ENCODE results near the gene ZBED5. TPM values are rescaled to one million over a fixed set of nuclear protein-coding genes. Genes with fewer than 3 reads are reported as not detected.

The ZBED5 gene
- polyA plus RNA-seq, 1 donor from 2014 or later: 178 TPM

- Histone ChIP-seq H4K20me1 (ENCODE audit: insufficient read depth) (no peaks in the 10 kb centered on the region), H3K9me2 (ENCODE audit: insufficient read depth, low read length) (no peaks in the 10 kb centered on the region), H3K4me3 (ENCODE audit: low read length) (no peak overlapping the region), H3K27ac (ENCODE audit: low read length) (no peak overlapping the region), H3K27me3 (ENCODE audit: insufficient read depth, low read depth, low read length) (no peaks in the 10 kb centered on the region), H3K9ac (ENCODE audit: low read length) (no peak overlapping the region), H3F3A (ENCODE audit: insufficient read depth, low read length, poor library complexity, severe bottlenecking) (no peaks in the 10 kb centered on the region), H3K79me2 (replicated peaks; ENCODE audit: insufficient read depth, low read length) (no peaks in the 10 kb centered on the region), H2AFZ (ENCODE audit: low read depth, low read length) (no peak overlapping the region), H3K36me3 (ENCODE audit: insufficient read depth, low read length) (peaks cover 8% of the 10 kb centered on the region), H3K9me3 (ENCODE audit: low read length) (no peaks in the 10 kb centered on the region), H3K4me2 (ENCODE audit: low read length) (no peak overlapping the region)
- TF ChIP-seq TAF1 (IDR thresholded peaks at IDR 0.05; ENCODE audit: low read depth) (no peak), EP300 (conservative IDR thresholded peaks at IDR 0.05; ENCODE audit: poor library complexity, severe bottlenecking) (no peak), SMC3 (conservative IDR thresholded peaks at IDR 0.05; ENCODE audit: poor library complexity) (no peak), RAD21 (conservative IDR thresholded peaks at IDR 0.05) (no peak), POLR2AphosphoS5 (IDR thresholded peaks at IDR 0.05) (no peak), MXI1 (conservative IDR thresholded peaks at IDR 0.05; ENCODE audit: poor library complexity, severe bottlenecking) (no peak), CTCF (IDR thresholded peaks at IDR 0.05; ENCODE audit: poor library complexity, severe bottlenecking) (no peak), EZH2 (IDR thresholded peaks at IDR 0.05; ENCODE audit: borderline replicate concordance, insufficient read depth, low read length, poor library complexity, severe bottlenecking) (no peak)
- TF ChIP-seq, protein P1, sequence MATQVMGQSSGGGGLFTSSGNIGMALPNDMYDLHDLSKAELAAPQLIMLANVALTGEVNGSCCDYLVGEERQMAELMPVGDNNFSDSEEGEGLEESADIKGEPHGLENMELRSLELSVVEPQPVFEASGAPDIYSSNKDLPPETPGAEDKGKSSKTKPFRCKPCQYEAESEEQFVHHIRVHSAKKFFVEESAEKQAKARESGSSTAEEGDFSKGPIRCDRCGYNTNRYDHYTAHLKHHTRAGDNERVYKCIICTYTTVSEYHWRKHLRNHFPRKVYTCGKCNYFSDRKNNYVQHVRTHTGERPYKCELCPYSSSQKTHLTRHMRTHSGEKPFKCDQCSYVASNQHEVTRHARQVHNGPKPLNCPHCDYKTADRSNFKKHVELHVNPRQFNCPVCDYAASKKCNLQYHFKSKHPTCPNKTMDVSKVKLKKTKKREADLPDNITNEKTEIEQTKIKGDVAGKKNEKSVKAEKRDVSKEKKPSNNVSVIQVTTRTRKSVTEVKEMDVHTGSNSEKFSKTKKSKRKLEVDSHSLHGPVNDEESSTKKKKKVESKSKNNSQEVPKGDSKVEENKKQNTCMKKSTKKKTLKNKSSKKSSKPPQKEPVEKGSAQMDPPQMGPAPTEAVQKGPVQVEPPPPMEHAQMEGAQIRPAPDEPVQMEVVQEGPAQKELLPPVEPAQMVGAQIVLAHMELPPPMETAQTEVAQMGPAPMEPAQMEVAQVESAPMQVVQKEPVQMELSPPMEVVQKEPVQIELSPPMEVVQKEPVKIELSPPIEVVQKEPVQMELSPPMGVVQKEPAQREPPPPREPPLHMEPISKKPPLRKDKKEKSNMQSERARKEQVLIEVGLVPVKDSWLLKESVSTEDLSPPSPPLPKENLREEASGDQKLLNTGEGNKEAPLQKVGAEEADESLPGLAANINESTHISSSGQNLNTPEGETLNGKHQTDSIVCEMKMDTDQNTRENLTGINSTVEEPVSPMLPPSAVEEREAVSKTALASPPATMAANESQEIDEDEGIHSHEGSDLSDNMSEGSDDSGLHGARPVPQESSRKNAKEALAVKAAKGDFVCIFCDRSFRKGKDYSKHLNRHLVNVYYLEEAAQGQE (IDR thresholded peaks at IDR 0.05; ENCODE audit: borderline replicate concordance): no peak
Measured at GRCh38 chr11:10845589-10845988, 12.3 kb downstream of the ZBED5 start.

GRCh38 chr11:10844796-10845195 is 13.1 kb downstream of the ZBED5 start:
- Histone ChIP-seq H3K9me3 (ENCODE audit: low read length) (no peaks in the 10 kb centered on the region), H3F3A (ENCODE audit: insufficient read depth, low read length, poor library complexity, severe bottlenecking) (no peaks in the 10 kb centered on the region), H4K20me1 (ENCODE audit: insufficient read depth) (no peaks in the 10 kb centered on the region), H3K79me2 (replicated peaks; ENCODE audit: insufficient read depth, low read length) (no peaks in the 10 kb centered on the region), H3K4me3 (ENCODE audit: low read length) (no peak overlapping the region), H3K9me2 (ENCODE audit: insufficient read depth, low read length) (no peaks in the 10 kb centered on the region), H3K36me3 (ENCODE audit: insufficient read depth, low read length) (peaks cover 2% of the 10 kb centered on the region), H2AFZ (ENCODE audit: low read depth, low read length) (no peak overlapping the region), H3K9ac (ENCODE audit: low read length) (no peak overlapping the region), H3K27ac (ENCODE audit: low read length) (no peak overlapping the region), H3K27me3 (ENCODE audit: insufficient read depth, low read depth, low read length) (no peaks in the 10 kb centered on the region), H3K4me2 (ENCODE audit: low read length) (no peak overlapping the region)
- TF ChIP-seq TAF1 (IDR thresholded peaks at IDR 0.05; ENCODE audit: low read depth) (no peak), EP300 (conservative IDR thresholded peaks at IDR 0.05; ENCODE audit: poor library complexity, severe bottlenecking) (no peak), EZH2 (IDR thresholded peaks at IDR 0.05; ENCODE audit: borderline replicate concordance, insufficient read depth, low read length, poor library complexity, severe bottlenecking) (no peak), SMC3 (conservative IDR thresholded peaks at IDR 0.05; ENCODE audit: poor library complexity) (no peak), RAD21 (conservative IDR thresholded peaks at IDR 0.05) (no peak), MXI1 (conservative IDR thresholded peaks at IDR 0.05; ENCODE audit: poor library complexity, severe bottlenecking) (no peak), POLR2AphosphoS5 (IDR thresholded peaks at IDR 0.05) (no peak), CTCF (IDR thresholded peaks at IDR 0.05; ENCODE audit: poor library complexity, severe bottlenecking) (no peak)
- TF ChIP-seq, protein P1 (IDR thresholded peaks at IDR 0.05; ENCODE audit: borderline replicate concordance): no peak

Measured in neural cell (in vitro differentiated cells).